Cortex of kidney (tissue), 1 donor: ENCODE data around the gene FRMD4A.

Experiments
- DNase-seq: peaks from one replicate; lab custom pipeline; 2025; lab: John Stamatoyannopoulos, UW

Gene FRMD4A

GRCh38 chr10:14293526-14293925 lies 37.2 kb downstream of the FRMD4A start:
- DNase-seq: no peak

- no peak for DNase-seq
Observed at GRCh38 chr10:14291296-14291695, 39.4 kb downstream of the FRMD4A start.

GRCh38 chr10:14285941-14286560 lies 44.7 kb downstream of the FRMD4A start:
- DNase-seq: no peak

GRCh38 chr10:14282276-14282675 lies 48.4 kb downstream of the FRMD4A start:
- no peak for DNase-seq

GRCh38 chr10:14278533-14278932 lies 52.2 kb downstream of the FRMD4A start:
- no peak for DNase-seq

- no peak for DNase-seq
Observed at GRCh38 chr10:14276210-14276609, 54.5 kb downstream of the FRMD4A start.

GRCh38 chr10:14271621-14272020 lies 59.1 kb downstream of the FRMD4A start:
- DNase-seq: no peak

GRCh38 chr10:14270370-14270769 lies 60.4 kb downstream of the FRMD4A start:
- no peak for DNase-seq

GRCh38 chr10:14265709-14266108 lies 65.0 kb downstream of the FRMD4A start:
- no peak for DNase-seq

GRCh38 chr10:14262836-14263425 lies 67.8 kb downstream of the FRMD4A start:
- no peak for DNase-seq

- no peak for DNase-seq
Observed at GRCh38 chr10:14261336-14261735, 69.4 kb downstream of the FRMD4A start.

- DNase-seq: no peak
Observed at GRCh38 chr10:14259696-14260566, 70.8 kb downstream of the FRMD4A start.

GRCh38 chr10:14254368-14254767 lies 76.4 kb downstream of the FRMD4A start:
- DNase-seq: no peak

- no peak for DNase-seq
Observed at GRCh38 chr10:14253711-14254110, 77.0 kb downstream of the FRMD4A start.

- DNase-seq: no peak
Observed at GRCh38 chr10:14253079-14253478, 77.6 kb downstream of the FRMD4A start.

- no peak for DNase-seq
Observed at GRCh38 chr10:14250496-14251076, 80.1 kb downstream of the FRMD4A start.

- no peak for DNase-seq
Observed at GRCh38 chr10:14247377-14248116, 83.2 kb downstream of the FRMD4A start.

GRCh38 chr10:14244801-14245211 lies 85.9 kb downstream of the FRMD4A start:
- no peak for DNase-seq

GRCh38 chr10:14244147-14244546 lies 86.6 kb downstream of the FRMD4A start:
- no peak for DNase-seq

GRCh38 chr10:14243221-14243620 lies 87.5 kb downstream of the FRMD4A start:
- DNase-seq: no peak

GRCh38 chr10:14241196-14241595 lies 89.5 kb downstream of the FRMD4A start:
- no peak for DNase-seq
